Fibroblast of lung (primary cell): Measurements from ENCODE around the gene RBM38. TPM values are rescaled to one million over a fixed set of nuclear protein-coding genes. Genes with fewer than 3 reads are reported as not detected.

Experiments used
- DNase-seq, 2 donors: peaks; one replicate each; pipeline versions ENCODE4 v3.0.0 to v3.0.0-alpha.2; 2010; ENCODE audit warnings: low read depth in 2 of 2
- H2AFZ ChIP-seq: 2 replicates; pipeline ENCODE4 v1.5.1; 2012; ENCODE audit warnings: low read length, control low read depth, inconsistent platforms
- H3K27ac ChIP-seq: 2 replicates; pipeline ENCODE4 v1.5.1; 2011; ENCODE audit warnings: low read length, control low read depth; ENCODE audit not compliant: insufficient read depth
- H3K27me3 ChIP-seq: 2 replicates; pipeline ENCODE4 v1.5.1; 2011; ENCODE audit warnings: mild to moderate bottlenecking, low read length; ENCODE audit not compliant: control insufficient read depth, insufficient read depth
- H3K36me3 ChIP-seq: 2 replicates; pipeline ENCODE4 v1.5.1; 2011; ENCODE audit warnings: low read length; ENCODE audit not compliant: control insufficient read depth, insufficient read depth
- H3K4me1 ChIP-seq: 2 replicates; pipeline ENCODE4 v1.5.1; 2011; ENCODE audit warnings: low read length; ENCODE audit not compliant: control insufficient read depth, insufficient read depth; ENCODE audit errors: extremely low read depth
- H3K4me2 ChIP-seq: 2 replicates; pipeline ENCODE4 v1.5.1; 2011; ENCODE audit warnings: low read length, control low read depth; ENCODE audit not compliant: insufficient read depth; ENCODE audit errors: extremely low read depth
- H3K4me3 ChIP-seq, 4 experiments: fragments of 200-600 bp in 1 of 4; sonication (generic) in 1 of 4; replicated peaks in 1 of 4; 2 replicates each; pipeline ENCODE4 v1.5.1; 2011 to 2016; ENCODE audit warnings: low read length in 4 of 4, low read depth in 3 of 4, mild to moderate bottlenecking in 3 of 4, control low read depth in 2 of 4, inconsistent platforms in 1 of 4, mixed read lengths in 1 of 4; ENCODE audit not compliant: insufficient read depth in 1 of 4; ENCODE audit errors: control extremely low read depth in 1 of 4
- H3K79me2 ChIP-seq: 2 replicates; pipeline ENCODE4 v1.5.1; 2012; ENCODE audit warnings: mild to moderate bottlenecking, low read length, inconsistent platforms; ENCODE audit not compliant: control insufficient read depth, insufficient read depth
- H3K9ac ChIP-seq: 2 replicates; pipeline ENCODE4 v1.5.1; 2011; ENCODE audit warnings: mild to moderate bottlenecking, low read length, control low read depth; ENCODE audit not compliant: insufficient read depth
- H3K9me3 ChIP-seq: 2 replicates; pipeline ENCODE4 v1.5.1; 2012; ENCODE audit warnings: low read depth, low read length; ENCODE audit not compliant: control insufficient read depth, insufficient read depth
- H4K20me1 ChIP-seq: 2 replicates; pipeline ENCODE4 v1.5.1; 2011; ENCODE audit warnings: low read length; ENCODE audit not compliant: control insufficient read depth, insufficient read depth; ENCODE audit errors: extremely low read depth
- EZH2 ChIP-seq: IDR thresholded peaks from 2 replicates; pipeline ENCODE4 v1.5.1; 2012; ENCODE audit warnings: low read length, control low read depth, mild to moderate bottlenecking; ENCODE audit errors: missing control alignments
- polyA plus RNA-seq, 2 donors: library from polyadenylated mRNA; depleted of rRNA in 1 of 2; stranded (reverse) in 1 of 2; unstranded in 1 of 2; fragments of >200 nt; gene quantifications; 2 replicates each; pipeline ENCODE4 v1.2.1, GENCODE V29; 2011 to 2012; ENCODE audit warnings: missing spikeins in 1 of 2
- total RNA-seq: library from RNA; depleted of rRNA; stranded (reverse); fragments of >200 nt; gene quantifications from 2 replicates; pipeline ENCODE4 v1.2.1, GENCODE V29; 2014
- TF ChIP-seq, protein P1 (sequence below), 2 donors: IDR thresholded peaks in 1 of 2; conservative IDR thresholded peaks in 1 of 2; 1 replicate in 1 of 2; 2 replicates in 1 of 2; pipeline ENCODE4 v1.5.1; 2011 to 2012; ENCODE audit warnings: low read length in 2 of 2, control low read depth in 1 of 2, inconsistent platforms in 1 of 2, low read depth in 1 of 2, mild to moderate bottlenecking in 1 of 2

The RBM38 gene
- total and polyA plus RNA-seq, 2 donors (not counting 1 experiment from before 2014, with no cell fraction given) = 3.9 to 7.9 TPM

DNA sequence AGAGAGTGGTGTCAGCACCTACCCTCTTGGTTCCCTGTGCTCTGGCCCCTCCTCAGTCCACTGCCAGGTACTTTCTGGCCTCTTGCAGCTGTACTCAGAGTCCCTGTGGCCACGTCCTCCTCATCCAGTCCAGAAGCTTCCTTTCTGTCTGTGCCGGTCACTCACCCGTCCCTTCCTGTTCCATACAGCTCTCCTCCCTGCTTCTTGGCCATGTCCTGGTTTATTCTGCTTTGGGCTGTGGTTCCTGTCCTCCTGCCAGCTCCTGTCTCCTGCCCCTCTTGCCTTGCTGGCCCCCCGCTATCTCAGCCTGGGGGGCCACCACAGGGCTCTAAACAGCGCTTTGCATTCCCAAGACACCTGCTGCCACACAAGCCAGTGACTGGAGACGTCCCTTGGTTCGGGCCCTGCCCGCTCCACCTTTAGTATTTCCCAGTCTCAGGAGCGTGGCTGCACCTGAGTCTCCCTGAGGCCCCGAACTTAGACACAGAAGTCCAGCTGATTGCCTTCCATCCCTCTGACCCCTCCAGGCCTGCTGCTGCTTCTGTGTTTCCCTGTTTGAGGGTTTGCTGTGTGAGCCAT lies 15.5 kb upstream of the RBM38 start:
- H3K9me3 ChIP-seq = no peaks in the 10 kb centered on the region

DNA sequence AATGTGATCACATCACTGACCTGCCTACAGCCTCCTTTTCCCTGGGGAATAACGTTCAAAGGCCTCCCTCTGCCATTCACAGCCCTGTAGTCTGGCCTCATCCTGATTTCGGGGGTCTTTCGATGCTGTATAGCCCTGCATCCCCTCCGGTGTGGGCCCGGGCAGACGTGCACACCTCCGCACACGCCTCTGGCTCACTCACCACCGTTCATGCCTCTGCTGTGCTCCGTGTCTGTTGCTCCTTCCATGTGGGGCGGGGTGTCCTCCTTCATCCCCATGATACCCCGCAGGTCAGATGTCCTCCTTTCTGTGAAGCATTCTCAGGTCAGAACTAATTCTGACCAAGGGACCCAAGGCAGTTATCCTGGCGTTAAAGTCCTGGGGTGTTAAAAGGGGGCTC lies 13.8 kb upstream of the RBM38 start:
- Histone ChIP-seq H3K79me2 (no peaks in the 10 kb centered on the region), H3K4me2 (no peak overlapping the region), H3K36me3 (peaks cover 23% of the 10 kb centered on the region), H3K9ac (no peak overlapping the region), H4K20me1 (no peaks in the 10 kb centered on the region), H3K4me3 (no peak overlapping the region), H3K27me3 (no peaks in the 10 kb centered on the region), H3K27ac (no peak overlapping the region), H3K9me3 (no peaks in the 10 kb centered on the region), H2AFZ (no peak overlapping the region), H3K4me1 (no peaks in the 10 kb centered on the region)
- TF ChIP-seq, protein P1, sequence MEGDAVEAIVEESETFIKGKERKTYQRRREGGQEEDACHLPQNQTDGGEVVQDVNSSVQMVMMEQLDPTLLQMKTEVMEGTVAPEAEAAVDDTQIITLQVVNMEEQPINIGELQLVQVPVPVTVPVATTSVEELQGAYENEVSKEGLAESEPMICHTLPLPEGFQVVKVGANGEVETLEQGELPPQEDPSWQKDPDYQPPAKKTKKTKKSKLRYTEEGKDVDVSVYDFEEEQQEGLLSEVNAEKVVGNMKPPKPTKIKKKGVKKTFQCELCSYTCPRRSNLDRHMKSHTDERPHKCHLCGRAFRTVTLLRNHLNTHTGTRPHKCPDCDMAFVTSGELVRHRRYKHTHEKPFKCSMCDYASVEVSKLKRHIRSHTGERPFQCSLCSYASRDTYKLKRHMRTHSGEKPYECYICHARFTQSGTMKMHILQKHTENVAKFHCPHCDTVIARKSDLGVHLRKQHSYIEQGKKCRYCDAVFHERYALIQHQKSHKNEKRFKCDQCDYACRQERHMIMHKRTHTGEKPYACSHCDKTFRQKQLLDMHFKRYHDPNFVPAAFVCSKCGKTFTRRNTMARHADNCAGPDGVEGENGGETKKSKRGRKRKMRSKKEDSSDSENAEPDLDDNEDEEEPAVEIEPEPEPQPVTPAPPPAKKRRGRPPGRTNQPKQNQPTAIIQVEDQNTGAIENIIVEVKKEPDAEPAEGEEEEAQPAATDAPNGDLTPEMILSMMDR (conservative IDR thresholded peaks at IDR 0.05 in 1 of 2, IDR thresholded peaks at IDR 0.05 in 1 of 2; ENCODE audit: low read depth in 1 of 2, low read length in 2 of 2) = no peak
- DNase-seq = no peak

More for the DNA sequence above, 15.5 kb upstream of the RBM38 start:
- no peaks in the 10 kb centered on the region for H3K4me1 ChIP-seq
- no peak overlapping the region for H3K4me3 ChIP-seq
- no peaks in the 10 kb centered on the region for H3K27me3 ChIP-seq
- TF ChIP-seq, protein P1 (conservative IDR thresholded peaks at IDR 0.05 in 1 of 2, IDR thresholded peaks at IDR 0.05 in 1 of 2; ENCODE audit: low read depth in 1 of 2, low read length in 2 of 2) = no peak
- no peak for TF ChIP-seq EZH2
- H4K20me1 ChIP-seq = no peaks in the 10 kb centered on the region
- H3K4me2 ChIP-seq = no peak overlapping the region
- no peaks in the 10 kb centered on the region for H3K79me2 ChIP-seq
- no peak overlapping the region for H3K27ac ChIP-seq
- H3K36me3 ChIP-seq = peaks cover 24% of the 10 kb centered on the region
- H2AFZ ChIP-seq = no peak overlapping the region
- H3K9ac ChIP-seq = no peak overlapping the region
- DNase-seq = no peak

DNA sequence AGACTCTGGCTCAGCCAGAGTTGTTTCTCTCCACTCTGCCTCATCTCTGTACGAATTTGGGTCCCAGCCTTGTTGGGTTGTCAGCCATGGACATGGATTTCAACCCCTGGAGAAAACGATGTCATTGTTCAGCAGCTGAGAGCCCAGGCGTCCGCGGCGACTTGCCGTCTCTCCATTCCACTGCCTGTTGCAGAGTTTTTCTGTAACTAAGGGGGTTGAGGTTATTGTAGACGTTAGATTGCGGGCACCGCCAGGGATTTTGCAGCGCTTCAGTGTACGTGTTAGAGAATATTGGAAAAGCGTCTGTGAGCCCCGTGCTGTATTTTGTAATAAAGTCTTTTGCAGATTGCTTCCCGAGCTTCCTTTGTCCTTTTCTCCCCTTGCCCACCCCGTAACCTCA lies 13.1 kb upstream of the RBM38 start:
- H2AFZ ChIP-seq = no peak overlapping the region
- H4K20me1 ChIP-seq = no peaks in the 10 kb centered on the region
- no peaks in the 10 kb centered on the region for H3K27me3 ChIP-seq
- H3K79me2 ChIP-seq = no peaks in the 10 kb centered on the region
- H3K36me3 ChIP-seq = peaks cover 18% of the 10 kb centered on the region
- H3K9me3 ChIP-seq = no peaks in the 10 kb centered on the region
- no peaks in the 10 kb centered on the region for H3K4me1 ChIP-seq
- no peak overlapping the region for H3K4me3 ChIP-seq
- no peak overlapping the region for H3K4me2 ChIP-seq
- TF ChIP-seq, protein P1 (conservative IDR thresholded peaks at IDR 0.05 in 1 of 2, IDR thresholded peaks at IDR 0.05 in 1 of 2; ENCODE audit: low read depth in 1 of 2, low read length in 2 of 2) = no peak
- TF ChIP-seq EZH2 = no peak
- H3K9ac ChIP-seq = no peak overlapping the region
- DNase-seq = no peak
- H3K27ac ChIP-seq = no peak overlapping the region
